DND-41 (cell line): ENCODE results near the gene TRIM65.

Source experiments
- EZH2 ChIP-seq: IDR thresholded peaks from 3 replicates; pipeline ENCODE4 v1.6.1; 2012; ENCODE audit warnings: borderline replicate concordance, low read depth, mild to moderate bottlenecking, moderate library complexity, low read length, inconsistent platforms; ENCODE audit not compliant: severe bottlenecking
- TF ChIP-seq, protein P1 (sequence below): IDR thresholded peaks from 2 replicates; pipeline ENCODE4 v1.5.1; 2012; ENCODE audit warnings: borderline replicate concordance, low read length, moderate library complexity, mild to moderate bottlenecking; ENCODE audit not compliant: poor library complexity, severe bottlenecking; ENCODE audit errors: extremely low read depth

DNA sequence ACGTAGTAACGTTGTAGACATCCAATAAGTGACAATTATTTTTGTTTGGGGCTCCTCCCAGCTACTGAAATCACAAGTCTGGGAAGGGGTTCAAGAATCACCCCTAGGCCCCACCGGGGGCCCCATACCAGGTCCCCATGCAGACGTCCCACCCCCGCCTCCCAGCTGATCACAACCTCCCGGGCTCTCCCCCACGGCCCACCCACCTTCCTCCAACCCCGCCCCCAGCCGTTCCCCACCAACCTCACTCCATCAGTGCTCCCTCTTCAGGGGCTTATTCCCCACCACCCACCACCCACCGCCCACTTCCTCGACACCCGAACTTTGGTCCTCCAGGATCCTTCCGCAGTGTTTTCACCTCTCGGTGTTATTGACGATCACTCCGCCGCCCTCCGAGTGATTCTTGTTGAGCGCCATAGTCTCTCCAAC is 41.9 kb downstream of the TRIM65 start:
- TF ChIP-seq, protein P1, sequence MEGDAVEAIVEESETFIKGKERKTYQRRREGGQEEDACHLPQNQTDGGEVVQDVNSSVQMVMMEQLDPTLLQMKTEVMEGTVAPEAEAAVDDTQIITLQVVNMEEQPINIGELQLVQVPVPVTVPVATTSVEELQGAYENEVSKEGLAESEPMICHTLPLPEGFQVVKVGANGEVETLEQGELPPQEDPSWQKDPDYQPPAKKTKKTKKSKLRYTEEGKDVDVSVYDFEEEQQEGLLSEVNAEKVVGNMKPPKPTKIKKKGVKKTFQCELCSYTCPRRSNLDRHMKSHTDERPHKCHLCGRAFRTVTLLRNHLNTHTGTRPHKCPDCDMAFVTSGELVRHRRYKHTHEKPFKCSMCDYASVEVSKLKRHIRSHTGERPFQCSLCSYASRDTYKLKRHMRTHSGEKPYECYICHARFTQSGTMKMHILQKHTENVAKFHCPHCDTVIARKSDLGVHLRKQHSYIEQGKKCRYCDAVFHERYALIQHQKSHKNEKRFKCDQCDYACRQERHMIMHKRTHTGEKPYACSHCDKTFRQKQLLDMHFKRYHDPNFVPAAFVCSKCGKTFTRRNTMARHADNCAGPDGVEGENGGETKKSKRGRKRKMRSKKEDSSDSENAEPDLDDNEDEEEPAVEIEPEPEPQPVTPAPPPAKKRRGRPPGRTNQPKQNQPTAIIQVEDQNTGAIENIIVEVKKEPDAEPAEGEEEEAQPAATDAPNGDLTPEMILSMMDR = peak; percentile 36
- no peak for TF ChIP-seq EZH2
